Esophagus muscularis mucosa (tissue), 3 donors: ENCODE measurements around the gene CLTC.

Source experiments
- CTCF ChIP-seq, 3 experiments: fragments of 200-600 bp in 2 of 3; fragments of 450-650 bp in 1 of 3; sonication (generic) in 2 of 3; IDR thresholded peaks; one replicate each; pipeline ENCODE4 v1.5.1; 2017 to 2019; ENCODE audit warnings: antibody characterized with exemption in 3 of 3, mild to moderate bottlenecking in 2 of 3, moderate library complexity in 1 of 3
- POLR2A ChIP-seq: fragments of 450-650 bp; IDR thresholded peaks from one replicate; pipeline ENCODE4 v1.6.1; 2017; ENCODE audit warnings: antibody characterized with exemption, moderate library complexity, mild to moderate bottlenecking, low read depth

GRCh38 chr17:59632398-59632797 is 12.7 kb downstream of the CLTC start:
- no peak for TF ChIP-seq CTCF (IDR thresholded peaks at IDR 0.05)
- TF ChIP-seq POLR2A = no peak
